Smooth muscle cell (in vitro differentiated cells): ENCODE results near the gene DZANK1. TPM values are rescaled to one million over a fixed set of nuclear protein-coding genes. Genes with fewer than 3 reads are reported as not detected.
"Not testable (repeated sequence)": the region's sequence is repeated elsewhere in the genome, so short reads cannot be mapped to it uniquely, and the experiment has no call there.

ENCODE experiments used
- DNase-seq: peaks from one replicate; lab custom pipeline; 2025; ENCODE audit not compliant: unreplicated experiment; lab: John Stamatoyannopoulos, UW
- H2AFZ ChIP-seq: fragments of 200-600 bp; sonication (generic); 2 replicates; pipeline ENCODE4 v1.6.0; 2016; ENCODE audit warnings: antibody characterized with exemption, low read depth, mild to moderate bottlenecking
- H3F3A ChIP-seq: fragments of 200-600 bp; sonication (generic); 2 replicates; pipeline ENCODE4 v1.6.0; 2017; ENCODE audit warnings: antibody characterized with exemption, low read depth
- H3K27ac ChIP-seq: fragments of 200-600 bp; sonication (generic); 2 replicates; pipeline ENCODE4 v1.5.1; 2016; ENCODE audit warnings: low read depth, mild to moderate bottlenecking
- H3K27me3 ChIP-seq: fragments of 200-600 bp; sonication (generic); 2 replicates; pipeline ENCODE4 v1.6.1; 2016; ENCODE audit warnings: low read depth, mild to moderate bottlenecking
- H3K36me3 ChIP-seq: fragments of 200-600 bp; sonication (generic); 2 replicates; pipeline ENCODE4 v1.5.1; 2016; ENCODE audit warnings: low read depth
- H3K4me1 ChIP-seq: fragments of 200-600 bp; sonication (generic); 2 replicates; pipeline ENCODE4 v1.5.1; 2016; ENCODE audit warnings: low read depth
- H3K4me2 ChIP-seq: fragments of 200-600 bp; sonication (generic); 2 replicates; pipeline ENCODE4 v1.6.0; 2016; ENCODE audit warnings: mild to moderate bottlenecking
- H3K4me3 ChIP-seq: fragments of 200-600 bp; sonication (generic); 2 replicates; pipeline ENCODE4 v1.5.1; 2016; ENCODE audit warnings: mild to moderate bottlenecking
- H3K79me2 ChIP-seq: fragments of 200-600 bp; sonication (generic); 2 replicates; pipeline ENCODE4 v1.6.0; 2016; ENCODE audit warnings: low read depth, mild to moderate bottlenecking
- H3K9ac ChIP-seq: fragments of 200-600 bp; sonication (generic); 2 replicates; pipeline ENCODE4 v1.6.0; 2016; ENCODE audit warnings: low read depth
- H3K9me3 ChIP-seq: fragments of 200-600 bp; sonication (generic); replicated peaks from 2 replicates; pipeline ENCODE4 v1.5.1; 2016; ENCODE audit warnings: low read depth
- H4K20me1 ChIP-seq: fragments of 200-600 bp; sonication (generic); 2 replicates; pipeline ENCODE4 v1.6.0; 2016; ENCODE audit warnings: low read depth
- CTCF ChIP-seq: fragments of 200-600 bp; sonication (generic); IDR thresholded peaks from 2 replicates; pipeline ENCODE4 v1.5.1; 2017; ENCODE audit warnings: borderline replicate concordance, mild to moderate bottlenecking, antibody characterized with exemption; ENCODE audit not compliant: insufficient read depth, poor library complexity, severe bottlenecking
- WGBS: methylation state at CpG from one replicate; pipeline ENCODE4 v1.1.7; 2016; ENCODE audit warnings: low lambda C conversion rate; 5-methylcytosine and 5-hydroxymethylcytosine counted together
- polyA plus RNA-seq: library from polyadenylated mRNA; unstranded; fragments of >200 nt; fragmentation: Nextera tagmentation; extraction: Ambion mirVana; gene quantifications from 2 replicates; pipeline ENCODE4 v1.2.1, GENCODE V29; 2016
- total RNA-seq: library from RNA; depleted of rRNA; stranded (reverse); fragments of >200 nt; gene quantifications from 2 replicates; pipeline ENCODE4 v1.2.3, GENCODE V29; 2014

The DZANK1 gene
- total and polyA plus RNA-seq, 2 experiments from 2014 or later, result 2.5 to 2.9 TPM

- no peak overlapping the region for H3K9ac ChIP-seq
- H3K9me3 ChIP-seq, result no peaks in the 10 kb centered on the region
- no peaks in the 10 kb centered on the region for H3K36me3 ChIP-seq
- no peak overlapping the region for H3K27ac ChIP-seq
- H3F3A ChIP-seq, result no peaks in the 10 kb centered on the region
- H3K79me2 ChIP-seq, result no peaks in the 10 kb centered on the region
- H3K4me1 ChIP-seq, result no peaks in the 10 kb centered on the region
- H2AFZ ChIP-seq, result no peak overlapping the region
- no peak for TF ChIP-seq CTCF
- no peaks in the 10 kb centered on the region for H4K20me1 ChIP-seq
- H3K27me3 ChIP-seq, result no peaks in the 10 kb centered on the region
- H3K4me3 ChIP-seq, result no peak overlapping the region
- H3K4me2 ChIP-seq, result no peak overlapping the region
- WGBS, result 52% methylated on average over 6 of the region's 6 CpGs
- no peak for DNase-seq
Measured at GRCh38 chr20:18388860-18389259, 78.0 kb downstream of the DZANK1 start.

- no peaks in the 10 kb centered on the region for H3K9me3 ChIP-seq
- H2AFZ ChIP-seq, result no peak overlapping the region
- no peak overlapping the region for H3K9ac ChIP-seq
- no peak overlapping the region for H3K4me3 ChIP-seq
- WGBS, result 87% methylated on average over 7 of the region's 7 CpGs
- H3K36me3 ChIP-seq, result no peaks in the 10 kb centered on the region
- no peaks in the 10 kb centered on the region for H3K4me1 ChIP-seq
- H3K27me3 ChIP-seq, result no peaks in the 10 kb centered on the region
- no peaks in the 10 kb centered on the region for H3K79me2 ChIP-seq
- H3K4me2 ChIP-seq, result no peak overlapping the region
- no peaks in the 10 kb centered on the region for H3F3A ChIP-seq
- H3K27ac ChIP-seq, result no peak overlapping the region
- H4K20me1 ChIP-seq, result no peaks in the 10 kb centered on the region
- no peak for TF ChIP-seq CTCF
- no peak for DNase-seq
Measured at GRCh38 chr20:18380908-18381529, 85.8 kb downstream of the DZANK1 start.

GRCh38 chr20:18377896-18378481, 88.8 kb downstream of the DZANK1 start:
- H3K9me3 ChIP-seq, result no peaks in the 10 kb centered on the region
- 77% methylated on average over 8 of the region's 8 CpGs for WGBS

GRCh38 chr20:18375551-18375950, 91.3 kb downstream of the DZANK1 start:
- WGBS, result 100% methylated on average over 11 of the region's 28 CpGs
- not testable (repeated sequence) for DNase-seq, H3K9ac ChIP-seq, H4K20me1 ChIP-seq, H3K4me1 ChIP-seq, H3K27ac ChIP-seq, H3K27me3 ChIP-seq, H3K36me3 ChIP-seq, H3K9me3 ChIP-seq, H3K4me3 ChIP-seq, H3F3A ChIP-seq, H3K4me2 ChIP-seq, H3K79me2 ChIP-seq, H2AFZ ChIP-seq

More at GRCh38 chr20:18377896-18378481, 88.8 kb downstream of the DZANK1 start:
- no peaks in the 10 kb centered on the region for H3K79me2 ChIP-seq
- no peak overlapping the region for H2AFZ ChIP-seq
- TF ChIP-seq CTCF, result no peak
- H3K27me3 ChIP-seq, result no peaks in the 10 kb centered on the region
- DNase-seq, result no peak
- no peaks in the 10 kb centered on the region for H3F3A ChIP-seq
- H3K4me1 ChIP-seq, result no peaks in the 10 kb centered on the region
- H3K9ac ChIP-seq, result no peak overlapping the region
- H4K20me1 ChIP-seq, result no peaks in the 10 kb centered on the region
- H3K36me3 ChIP-seq, result no peaks in the 10 kb centered on the region
- H3K27ac ChIP-seq, result no peak overlapping the region
- H3K4me3 ChIP-seq, result no peak overlapping the region
- no peak overlapping the region for H3K4me2 ChIP-seq
